ENCODE data around the gene CNTNAP2.

- TF ChIP-seq JUND (IDR thresholded peaks at IDR 0.05; ENCODE audit: borderline replicate concordance, low read depth, low read length) (no peak), JUND (tag; IDR thresholded peaks at IDR 0.05; ENCODE audit: borderline replicate concordance, low read depth, low read length) (no peak), FOXJ2 (tag; IDR thresholded peaks at IDR 0.05) (no peak), POLR2AphosphoS5 (IDR thresholded peaks at IDR 0.05; ENCODE audit: control insufficient read depth, insufficient read depth, low read depth, low read length) (no peak), HMGXB4 (CRISPR knock-in tag; IDR thresholded peaks at IDR 0.05) (no peak), CTCF (IDR thresholded peaks at IDR 0.05 in 2 of 3, conservative IDR thresholded peaks at IDR 0.05 in 1 of 3; ENCODE audit: insufficient read depth in 2 of 3, low read depth in 1 of 3, low read length in 3 of 3) (no peak), MECOM (CRISPR knock-in tag; IDR thresholded peaks at IDR 0.05) (no peak), RCOR1 (IDR thresholded peaks at IDR 0.05; ENCODE audit: borderline replicate concordance in 1 of 2, low read depth in 2 of 2, low read length in 2 of 2) (no peak), NR1H2 (CRISPR knock-in tag; IDR thresholded peaks at IDR 0.05) (no peak), NFRKB (IDR thresholded peaks at IDR 0.05; ENCODE audit: low read depth) (no peak), ATF7 (IDR thresholded peaks at IDR 0.05) (no peak), POLR2A (conservative IDR thresholded peaks at IDR 0.05) (no peak)
- TF ChIP-seq, protein P1, sequence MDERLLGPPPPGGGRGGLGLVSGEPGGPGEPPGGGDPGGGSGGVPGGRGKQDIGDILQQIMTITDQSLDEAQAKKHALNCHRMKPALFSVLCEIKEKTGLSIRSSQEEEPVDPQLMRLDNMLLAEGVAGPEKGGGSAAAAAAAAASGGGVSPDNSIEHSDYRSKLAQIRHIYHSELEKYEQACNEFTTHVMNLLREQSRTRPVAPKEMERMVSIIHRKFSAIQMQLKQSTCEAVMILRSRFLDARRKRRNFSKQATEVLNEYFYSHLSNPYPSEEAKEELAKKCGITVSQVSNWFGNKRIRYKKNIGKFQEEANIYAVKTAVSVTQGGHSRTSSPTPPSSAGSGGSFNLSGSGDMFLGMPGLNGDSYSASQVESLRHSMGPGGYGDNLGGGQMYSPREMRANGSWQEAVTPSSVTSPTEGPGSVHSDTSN (CRISPR knock-in tag; IDR thresholded peaks at IDR 0.05; ENCODE audit: low read depth), result no peak
- TF ChIP-seq, protein P1 (tag; conservative IDR thresholded peaks at IDR 0.05; ENCODE audit: low read depth), result no peak
- TF ChIP-seq, protein P2, sequence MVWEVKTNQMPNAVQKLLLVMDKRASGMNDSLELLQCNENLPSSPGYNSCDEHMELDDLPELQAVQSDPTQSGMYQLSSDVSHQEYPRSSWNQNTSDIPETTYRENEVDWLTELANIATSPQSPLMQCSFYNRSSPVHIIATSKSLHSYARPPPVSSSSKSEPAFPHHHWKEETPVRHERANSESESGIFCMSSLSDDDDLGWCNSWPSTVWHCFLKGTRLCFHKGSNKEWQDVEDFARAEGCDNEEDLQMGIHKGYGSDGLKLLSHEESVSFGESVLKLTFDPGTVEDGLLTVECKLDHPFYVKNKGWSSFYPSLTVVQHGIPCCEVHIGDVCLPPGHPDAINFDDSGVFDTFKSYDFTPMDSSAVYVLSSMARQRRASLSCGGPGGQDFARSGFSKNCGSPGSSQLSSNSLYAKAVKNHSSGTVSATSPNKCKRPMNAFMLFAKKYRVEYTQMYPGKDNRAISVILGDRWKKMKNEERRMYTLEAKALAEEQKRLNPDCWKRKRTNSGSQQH (CRISPR knock-in tag; IDR thresholded peaks at IDR 0.05), result no peak
- TF ChIP-seq, protein P3, sequence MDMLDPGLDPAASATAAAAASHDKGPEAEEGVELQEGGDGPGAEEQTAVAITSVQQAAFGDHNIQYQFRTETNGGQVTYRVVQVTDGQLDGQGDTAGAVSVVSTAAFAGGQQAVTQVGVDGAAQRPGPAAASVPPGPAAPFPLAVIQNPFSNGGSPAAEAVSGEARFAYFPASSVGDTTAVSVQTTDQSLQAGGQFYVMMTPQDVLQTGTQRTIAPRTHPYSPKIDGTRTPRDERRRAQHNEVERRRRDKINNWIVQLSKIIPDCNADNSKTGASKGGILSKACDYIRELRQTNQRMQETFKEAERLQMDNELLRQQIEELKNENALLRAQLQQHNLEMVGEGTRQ (CRISPR knock-in tag; IDR thresholded peaks at IDR 0.05), result no peak
Observed at GRCh38 chr7:148204639-148205304, 2088.2 kb downstream of the CNTNAP2 start.
